Natural killer cell (primary cell): ENCODE data around the gene FOXQ1. TPM values are rescaled to one million over a fixed set of nuclear protein-coding genes. Genes with fewer than 3 reads are reported as not detected.
A peak's percentile ranks its signal among the peaks of the same experiment; 100 is the strongest.

Experiments used
- ATAC-seq, 3 donors: fragments of 150-1000 bp in 2 of 3; fragments of 200-7000 bp in 1 of 3; cut with Tn5 transposase; 1 replicate in 1 of 3; 2 replicates in 2 of 3; pipeline ENCODE4 v1.10.0; 2021; ENCODE audit warnings: mild to moderate bottlenecking in 2 of 3, moderate library complexity in 2 of 3
- DNase-seq, 2 donors: peaks; one replicate each; pipeline versions ENCODE4 v3.0.0 to v3.0.0-alpha.2; 2013 to 2021; ENCODE audit warnings: mixed read lengths in 1 of 2
- H3K27ac ChIP-seq: one replicate; pipeline ENCODE4 v1.5.1; 2013; ENCODE audit warnings: mild to moderate bottlenecking, low read length
- H3K27me3 ChIP-seq: one replicate; pipeline ENCODE4 v1.6.1; 2013; ENCODE audit warnings: low read length; ENCODE audit not compliant: control insufficient read depth, insufficient read depth
- H3K36me3 ChIP-seq: one replicate; pipeline ENCODE4 v1.6.1; 2013; ENCODE audit warnings: low read length; ENCODE audit not compliant: control insufficient read depth, insufficient read depth
- H3K4me1 ChIP-seq: one replicate; pipeline ENCODE4 v1.6.1; 2013; ENCODE audit warnings: low read length; ENCODE audit not compliant: control insufficient read depth, insufficient read depth
- H3K4me3 ChIP-seq: one replicate; pipeline ENCODE4 v1.5.1; 2013; ENCODE audit warnings: low read length
- H3K9me3 ChIP-seq: one replicate; pipeline ENCODE4 v1.6.1; 2013; ENCODE audit warnings: low read length; ENCODE audit not compliant: control insufficient read depth, insufficient read depth
- H3K27ac Mint-ChIP-seq, 2 donors: one replicate each; pipeline ENCODE4 v1.8.0; 2022; ENCODE audit warnings: mild to moderate bottlenecking in 2 of 2, mixed read lengths in 2 of 2, moderate library complexity in 1 of 2
- H3K27me3 Mint-ChIP-seq, 2 donors: one replicate each; pipeline ENCODE4 v1.8.0; 2022; ENCODE audit warnings: low read depth in 2 of 2, mixed read lengths in 2 of 2
- H3K36me3 Mint-ChIP-seq: one replicate; pipeline ENCODE4 v1.8.0; 2022; ENCODE audit warnings: mixed read lengths
- H3K4me1 Mint-ChIP-seq, 2 donors: one replicate each; pipeline ENCODE4 v1.8.0; 2022; ENCODE audit warnings: mixed read lengths in 2 of 2
- H3K4me3 Mint-ChIP-seq: one replicate; pipeline ENCODE4 v1.8.0; 2022; ENCODE audit warnings: mild to moderate bottlenecking, moderate library complexity, mixed read lengths
- H3K9me3 Mint-ChIP-seq, 2 donors: one replicate each; pipeline ENCODE4 v1.8.0; 2022; ENCODE audit warnings: mixed read lengths in 2 of 2
- WGBS: methylation state at CpG from one replicate; pipeline ENCODE4 v1.1.7; 2013; ENCODE audit warnings: missing lambda C conversion rate; ENCODE audit not compliant: insufficient coverage; 5-methylcytosine and 5-hydroxymethylcytosine counted together
- intact Hi-C: fragments of 100-400 bp; cut with micrococcal nuclease; formaldehyde crosslinking; loops from one replicate; pipeline ENCODE4 v1.14.2; 2022
- total RNA-seq, 4 donors: library from RNA; stranded (reverse); fragments of 120-200 nt in 1 of 4; gene quantifications; one replicate each; pipeline versions ENCODE4 v1.2.3 to v1.2.4, GENCODE V29; 2013 to 2022
- TF ChIP-seq, protein P1 (sequence below): fragments of 200-600 bp; IDR thresholded peaks from one replicate; pipeline ENCODE4 v1.8.0; 2022; ENCODE audit warnings: antibody characterized with exemption

The FOXQ1 gene
- total RNA-seq, 3 donors from 2014 or later (not counting 1 experiment from before 2014, with no cell fraction given): not detected

GRCh38 chr6:1287103-1287591 lies 24.8 kb upstream of the FOXQ1 start:
- intact Hi-C loops: no loop called here
- Histone ChIP-seq H3K27me3 (no peaks in the 10 kb centered on the region), H3K9me3 (no peaks in the 10 kb centered on the region), H3K27ac (no peak overlapping the region), H3K36me3 (no peaks in the 10 kb centered on the region), H3K4me3 (no peak overlapping the region), H3K4me1 (peaks cover 4% of the 10 kb centered on the region)
- WGBS: 66% methylated on average over 7 of the region's 7 CpGs
- DNase-seq (no peak), ATAC-seq (peak in 1 of 3 donors; percentile 58)
- Mint-ChIP-seq H3K4me3 (no peak overlapping the region), H3K27ac (no peak overlapping the region), H3K9me3 (no peaks in the 10 kb centered on the region), H3K27me3 (peaks cover 4 to 24% of the 10 kb centered on the region in 2 donors), H3K36me3 (no peaks in the 10 kb centered on the region), H3K4me1 (no peaks in the 10 kb centered on the region)
- TF ChIP-seq, protein P1, sequence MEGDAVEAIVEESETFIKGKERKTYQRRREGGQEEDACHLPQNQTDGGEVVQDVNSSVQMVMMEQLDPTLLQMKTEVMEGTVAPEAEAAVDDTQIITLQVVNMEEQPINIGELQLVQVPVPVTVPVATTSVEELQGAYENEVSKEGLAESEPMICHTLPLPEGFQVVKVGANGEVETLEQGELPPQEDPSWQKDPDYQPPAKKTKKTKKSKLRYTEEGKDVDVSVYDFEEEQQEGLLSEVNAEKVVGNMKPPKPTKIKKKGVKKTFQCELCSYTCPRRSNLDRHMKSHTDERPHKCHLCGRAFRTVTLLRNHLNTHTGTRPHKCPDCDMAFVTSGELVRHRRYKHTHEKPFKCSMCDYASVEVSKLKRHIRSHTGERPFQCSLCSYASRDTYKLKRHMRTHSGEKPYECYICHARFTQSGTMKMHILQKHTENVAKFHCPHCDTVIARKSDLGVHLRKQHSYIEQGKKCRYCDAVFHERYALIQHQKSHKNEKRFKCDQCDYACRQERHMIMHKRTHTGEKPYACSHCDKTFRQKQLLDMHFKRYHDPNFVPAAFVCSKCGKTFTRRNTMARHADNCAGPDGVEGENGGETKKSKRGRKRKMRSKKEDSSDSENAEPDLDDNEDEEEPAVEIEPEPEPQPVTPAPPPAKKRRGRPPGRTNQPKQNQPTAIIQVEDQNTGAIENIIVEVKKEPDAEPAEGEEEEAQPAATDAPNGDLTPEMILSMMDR: no peak

GRCh38 chr6:1290086-1290485 lies 21.8 kb upstream of the FOXQ1 start:
- Mint-ChIP-seq H3K27ac (no peak overlapping the region), H3K27me3 (peaks cover 11 to 27% of the 10 kb centered on the region in 2 donors), H3K9me3 (peaks cover 0 to 2% of the 10 kb centered on the region in 2 donors), H3K4me3 (no peak overlapping the region), H3K36me3 (no peaks in the 10 kb centered on the region), H3K4me1 (no peaks in the 10 kb centered on the region)
- intact Hi-C loops: no loop called here
- H3K27ac ChIP-seq: no peak overlapping the region
- peaks cover 2% of the 10 kb centered on the region for H3K27me3 ChIP-seq
- H3K4me3 ChIP-seq: no peak overlapping the region
- WGBS: 92% methylated on average over 4 of the region's 6 CpGs
- ATAC-seq: no peak
- H3K4me1 ChIP-seq: peaks cover 4% of the 10 kb centered on the region
- TF ChIP-seq, protein P1: no peak
- H3K9me3 ChIP-seq: no peaks in the 10 kb centered on the region
- DNase-seq: no peak
- H3K36me3 ChIP-seq: no peaks in the 10 kb centered on the region

GRCh38 chr6:1290805-1291204 lies 21.1 kb upstream of the FOXQ1 start:
- Mint-ChIP-seq H3K36me3 (no peaks in the 10 kb centered on the region), H3K4me1 (no peaks in the 10 kb centered on the region), H3K4me3 (no peak overlapping the region), H3K27me3 (peaks cover 18 to 34% of the 10 kb centered on the region in 2 donors), H3K27ac (no peak overlapping the region), H3K9me3 (peaks cover 0 to 2% of the 10 kb centered on the region in 2 donors)
- Histone ChIP-seq H3K27ac (no peak overlapping the region), H3K27me3 (peaks cover 2% of the 10 kb centered on the region), H3K36me3 (no peaks in the 10 kb centered on the region), H3K4me1 (peaks cover 4% of the 10 kb centered on the region), H3K4me3 (no peak overlapping the region), H3K9me3 (no peaks in the 10 kb centered on the region)
- ATAC-seq (no peak), DNase-seq (no peak)
- intact Hi-C loops: no loop called here
- TF ChIP-seq, protein P1: no peak
- 74% methylated on average over 4 of the region's 4 CpGs for WGBS

GRCh38 chr6:1291381-1291780 lies 20.5 kb upstream of the FOXQ1 start:
- Histone ChIP-seq H3K27me3 (peaks cover 2% of the 10 kb centered on the region), H3K9me3 (no peaks in the 10 kb centered on the region), H3K4me1 (peaks cover 3% of the 10 kb centered on the region), H3K27ac (no peak overlapping the region), H3K36me3 (no peaks in the 10 kb centered on the region), H3K4me3 (no peak overlapping the region)
- TF ChIP-seq, protein P1: no peak
- Mint-ChIP-seq H3K36me3 (no peaks in the 10 kb centered on the region), H3K4me1 (no peaks in the 10 kb centered on the region), H3K4me3 (no peak overlapping the region), H3K27me3 (peaks cover 23 to 40% of the 10 kb centered on the region in 2 donors), H3K27ac (no peak overlapping the region), H3K9me3 (peaks cover 0 to 2% of the 10 kb centered on the region in 2 donors)
- 77% methylated on average over 10 of the region's 10 CpGs for WGBS
- ATAC-seq (no peak), DNase-seq (no peak)
- intact Hi-C loops: no loop called here
